HepG2 (cell line): ENCODE results near the gene RFXANK. TPM values are rescaled to one million over a fixed set of nuclear protein-coding genes. Genes with fewer than 3 reads are reported as not detected.

Experiments
- ATAD3A ChIP-seq: sonication (generic); formaldehyde crosslinking; IDR thresholded peaks from 2 replicates; pipeline ENCODE4 v1.4.0; 2020; ENCODE audit warnings: missing genetic modification reagents
- FOSL1 ChIP-seq: sonication (generic); formaldehyde crosslinking; IDR thresholded peaks from 2 replicates; pipeline ENCODE4 v1.9.0; 2021; ENCODE audit warnings: missing genetic modification reagents, borderline replicate concordance
- FOSL2 ChIP-seq: sonication (generic); formaldehyde crosslinking; IDR thresholded peaks from 2 replicates; pipeline ENCODE4 v1.4.0; 2020; ENCODE audit warnings: missing genetic modification reagents
- GLI4 ChIP-seq: sonication (generic); formaldehyde crosslinking; IDR thresholded peaks from 2 replicates; pipeline ENCODE4 v1.5.1; 2020; ENCODE audit warnings: missing genetic modification reagents, mild to moderate bottlenecking, moderate library complexity, borderline replicate concordance
- HDAC1 ChIP-seq: sonication (generic); formaldehyde crosslinking; IDR thresholded peaks from 2 replicates; pipeline ENCODE4 v1.5.1; 2020; ENCODE audit warnings: mild to moderate bottlenecking, missing genetic modification reagents
- KDM2A ChIP-seq: sonication (generic); formaldehyde crosslinking; IDR thresholded peaks from 2 replicates; pipeline ENCODE4 v1.4.0; 2020; ENCODE audit warnings: low read depth, missing genetic modification reagents, borderline replicate concordance
- MAX ChIP-seq: IDR thresholded peaks from 2 replicates; pipeline ENCODE4 v1.6.1; 2012; ENCODE audit warnings: inconsistent platforms
- NBN ChIP-seq: fragments of 450-650 bp; conservative IDR thresholded peaks from 2 replicates; pipeline ENCODE4 v1.6.1; 2017
- NFATC3 ChIP-seq: sonication (generic); formaldehyde crosslinking; IDR thresholded peaks from 2 replicates; pipeline ENCODE4 v1.5.1; 2020; ENCODE audit warnings: mild to moderate bottlenecking, missing genetic modification reagents
- PREB ChIP-seq: sonication (generic); formaldehyde crosslinking; IDR thresholded peaks from 2 replicates; pipeline ENCODE4 v1.4.0; 2020; ENCODE audit warnings: missing genetic modification reagents
- SALL1 ChIP-seq: sonication (generic); formaldehyde crosslinking; IDR thresholded peaks from 2 replicates; pipeline ENCODE4 v1.8.0; 2022; ENCODE audit warnings: mild to moderate bottlenecking, missing genetic modification reagents
- TARDBP ChIP-seq: sonication (generic); formaldehyde crosslinking; IDR thresholded peaks from 2 replicates; pipeline ENCODE4 v1.8.0; 2022; ENCODE audit warnings: mild to moderate bottlenecking, missing genetic modification reagents
- ZBTB38 ChIP-seq: sonication (generic); formaldehyde crosslinking; IDR thresholded peaks from 2 replicates; pipeline ENCODE4 v1.5.1; 2020; ENCODE audit warnings: mild to moderate bottlenecking, missing genetic modification reagents
- ZFX ChIP-seq: sonication (generic); formaldehyde crosslinking; IDR thresholded peaks from 2 replicates; pipeline ENCODE4 v1.4.0; 2020; ENCODE audit warnings: mild to moderate bottlenecking, low read depth, missing genetic modification reagents, moderate library complexity
- ZNF232 ChIP-seq: sonication (generic); formaldehyde crosslinking; IDR thresholded peaks from 2 replicates; pipeline ENCODE4 v1.4.0; 2020; ENCODE audit warnings: missing genetic modification reagents, borderline replicate concordance
- ZNF430 ChIP-seq: sonication (generic); formaldehyde crosslinking; IDR thresholded peaks from 2 replicates; pipeline ENCODE4 v1.9.0; 2021; ENCODE audit warnings: mild to moderate bottlenecking, missing genetic modification reagents
- ZNF670 ChIP-seq: sonication (generic); formaldehyde crosslinking; IDR thresholded peaks from 2 replicates; pipeline ENCODE4 v1.8.0; 2022; ENCODE audit warnings: mild to moderate bottlenecking, missing genetic modification reagents, borderline replicate concordance
- polyA plus RNA-seq, 8 experiments: library from polyadenylated mRNA; depleted of rRNA in 3 of 8; stranded (reverse) in 7 of 8; unstranded in 1 of 8; fragments of >200 nt; fragmentation: Illumina TruSeq in 4 of 8; extraction: Trizol in 4 of 8; gene quantifications; 2 replicates each; pipeline versions ENCODE4 v1.2.1 to v1.2.3, GENCODE V29; 2011 to 2016; ENCODE audit warnings: low read depth in 4 of 8, missing spikeins in 1 of 8, mixed read lengths in 1 of 8; ENCODE audit not compliant: insufficient read depth in 1 of 8
- total RNA-seq, 5 experiments: library from RNA; depleted of rRNA; stranded (reverse); fragments of >200 nt; fragmentation: Illumina TruSeq; extraction: Trizol; gene quantifications; 2 replicates each; pipeline ENCODE4 v1.2.3, GENCODE V29; 2016; ENCODE audit warnings: low read depth in 1 of 5
- TF ChIP-seq, protein P1 (sequence below): sonication (generic); formaldehyde crosslinking; IDR thresholded peaks from 2 replicates; pipeline ENCODE4 v1.4.0; 2020; ENCODE audit warnings: missing genetic modification reagents
- TF ChIP-seq, protein P2 (sequence below): IDR thresholded peaks from 2 replicates; pipeline ENCODE4 v1.6.1; 2016; ENCODE audit warnings: missing genetic modification reagents, missing compliant biosample characterization
- TF ChIP-seq, protein P3 (sequence below): conservative IDR thresholded peaks from 2 replicates; pipeline ENCODE4 v1.6.1; 2018; ENCODE audit warnings: missing genetic modification reagents
- TF ChIP-seq, protein P4 (sequence below): sonication (generic); formaldehyde crosslinking; IDR thresholded peaks from 2 replicates; pipeline ENCODE4 v1.4.0; 2020; ENCODE audit warnings: missing genetic modification reagents

Gene RFXANK
- total and polyA plus RNA-seq, 2 of the 13 experiments (the other 11 are each of a cell fraction or from before 2014, with no cell fraction given), result 49.9 to 80.7 TPM

DNA sequence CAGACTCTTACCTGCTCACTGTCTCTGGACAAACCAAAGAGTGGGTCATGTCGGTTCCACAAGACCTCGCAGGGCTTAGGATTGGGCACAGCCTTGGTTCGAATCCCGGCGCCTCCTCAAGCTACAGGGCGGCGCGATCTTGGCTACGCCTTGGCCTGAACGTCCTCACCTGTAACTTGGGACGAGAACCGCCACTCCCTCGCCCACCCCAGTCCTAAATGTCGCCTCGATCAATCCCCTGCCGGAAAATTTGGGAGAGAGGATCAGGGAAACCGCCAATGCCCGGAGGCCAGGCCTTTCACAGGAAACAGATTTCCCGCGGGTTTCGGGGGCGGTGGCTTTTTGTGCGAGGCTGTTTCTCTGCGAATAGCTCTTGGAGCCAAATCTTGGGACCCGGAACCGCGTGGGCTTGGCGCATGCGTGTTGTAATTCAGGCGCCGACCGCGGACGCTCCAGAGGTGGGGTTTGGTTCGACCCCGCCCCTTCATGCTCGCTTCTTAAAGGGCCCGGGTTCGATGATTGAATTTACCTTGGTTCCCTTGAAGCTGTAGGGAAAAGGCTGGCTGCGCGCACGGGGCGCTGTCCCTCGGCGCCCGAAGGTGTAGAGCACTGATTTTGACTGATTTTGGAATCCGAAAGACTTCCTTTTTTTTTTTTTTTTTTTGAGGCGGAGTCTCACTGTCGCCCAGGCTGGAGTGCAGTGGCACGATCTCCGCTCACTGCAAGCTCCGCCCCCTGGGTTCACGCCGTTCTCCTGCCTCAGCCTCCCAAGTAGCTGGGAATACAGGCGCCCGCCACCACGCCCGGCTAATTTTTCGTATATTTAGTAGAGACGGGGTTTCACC lies 11.2 kb downstream of the RFXANK start, which contains the start of gene NR2C2AP (continued):
- TF ChIP-seq TARDBP, result 0 out of 2 replicates have a peak, but pooled peaks have one; percentile 36
- TF ChIP-seq ZNF232 (CRISPR knock-in tag), result peak; percentile 19; the same call in 1 of the 2 replicates
- TF ChIP-seq, protein P1, sequence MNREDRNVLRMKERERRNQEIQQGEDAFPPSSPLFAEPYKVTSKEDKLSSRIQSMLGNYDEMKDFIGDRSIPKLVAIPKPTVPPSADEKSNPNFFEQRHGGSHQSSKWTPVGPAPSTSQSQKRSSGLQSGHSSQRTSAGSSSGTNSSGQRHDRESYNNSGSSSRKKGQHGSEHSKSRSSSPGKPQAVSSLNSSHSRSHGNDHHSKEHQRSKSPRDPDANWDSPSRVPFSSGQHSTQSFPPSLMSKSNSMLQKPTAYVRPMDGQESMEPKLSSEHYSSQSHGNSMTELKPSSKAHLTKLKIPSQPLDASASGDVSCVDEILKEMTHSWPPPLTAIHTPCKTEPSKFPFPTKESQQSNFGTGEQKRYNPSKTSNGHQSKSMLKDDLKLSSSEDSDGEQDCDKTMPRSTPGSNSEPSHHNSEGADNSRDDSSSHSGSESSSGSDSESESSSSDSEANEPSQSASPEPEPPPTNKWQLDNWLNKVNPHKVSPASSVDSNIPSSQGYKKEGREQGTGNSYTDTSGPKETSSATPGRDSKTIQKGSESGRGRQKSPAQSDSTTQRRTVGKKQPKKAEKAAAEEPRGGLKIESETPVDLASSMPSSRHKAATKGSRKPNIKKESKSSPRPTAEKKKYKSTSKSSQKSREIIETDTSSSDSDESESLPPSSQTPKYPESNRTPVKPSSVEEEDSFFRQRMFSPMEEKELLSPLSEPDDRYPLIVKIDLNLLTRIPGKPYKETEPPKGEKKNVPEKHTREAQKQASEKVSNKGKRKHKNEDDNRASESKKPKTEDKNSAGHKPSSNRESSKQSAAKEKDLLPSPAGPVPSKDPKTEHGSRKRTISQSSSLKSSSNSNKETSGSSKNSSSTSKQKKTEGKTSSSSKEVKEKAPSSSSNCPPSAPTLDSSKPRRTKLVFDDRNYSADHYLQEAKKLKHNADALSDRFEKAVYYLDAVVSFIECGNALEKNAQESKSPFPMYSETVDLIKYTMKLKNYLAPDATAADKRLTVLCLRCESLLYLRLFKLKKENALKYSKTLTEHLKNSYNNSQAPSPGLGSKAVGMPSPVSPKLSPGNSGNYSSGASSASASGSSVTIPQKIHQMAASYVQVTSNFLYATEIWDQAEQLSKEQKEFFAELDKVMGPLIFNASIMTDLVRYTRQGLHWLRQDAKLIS (CRISPR knock-in tag), result no peak
- TF ChIP-seq ZFX (CRISPR knock-in tag), result peak; percentile 52
- peak; percentile 92 for TF ChIP-seq KDM2A (CRISPR knock-in tag)
- TF ChIP-seq NBN, result no peak
- TF ChIP-seq, protein P2, sequence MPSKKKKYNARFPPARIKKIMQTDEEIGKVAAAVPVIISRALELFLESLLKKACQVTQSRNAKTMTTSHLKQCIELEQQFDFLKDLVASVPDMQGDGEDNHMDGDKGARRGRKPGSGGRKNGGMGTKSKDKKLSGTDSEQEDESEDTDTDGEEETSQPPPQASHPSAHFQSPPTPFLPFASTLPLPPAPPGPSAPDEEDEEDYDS (CRISPR knock-in tag), result peak; percentile 71
- peak; percentile 37; the same call in 1 of the 2 replicates for TF ChIP-seq SALL1 (CRISPR knock-in tag)
- TF ChIP-seq ZNF670 (CRISPR knock-in tag), result no peak
- no peak for TF ChIP-seq NFATC3 (CRISPR knock-in tag)
- TF ChIP-seq, protein P3, sequence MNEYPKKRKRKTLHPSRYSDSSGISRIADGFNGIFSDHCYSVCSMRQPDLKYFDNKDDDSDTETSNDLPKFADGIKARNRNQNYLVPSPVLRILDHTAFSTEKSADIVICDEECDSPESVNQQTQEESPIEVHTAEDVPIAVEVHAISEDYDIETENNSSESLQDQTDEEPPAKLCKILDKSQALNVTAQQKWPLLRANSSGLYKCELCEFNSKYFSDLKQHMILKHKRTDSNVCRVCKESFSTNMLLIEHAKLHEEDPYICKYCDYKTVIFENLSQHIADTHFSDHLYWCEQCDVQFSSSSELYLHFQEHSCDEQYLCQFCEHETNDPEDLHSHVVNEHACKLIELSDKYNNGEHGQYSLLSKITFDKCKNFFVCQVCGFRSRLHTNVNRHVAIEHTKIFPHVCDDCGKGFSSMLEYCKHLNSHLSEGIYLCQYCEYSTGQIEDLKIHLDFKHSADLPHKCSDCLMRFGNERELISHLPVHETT (CRISPR knock-in tag), result no peak
- no peak for TF ChIP-seq PREB
- TF ChIP-seq HDAC1, result peak; percentile 71
- no peak for TF ChIP-seq ATAD3A (CRISPR knock-in tag)
- TF ChIP-seq, protein P4, sequence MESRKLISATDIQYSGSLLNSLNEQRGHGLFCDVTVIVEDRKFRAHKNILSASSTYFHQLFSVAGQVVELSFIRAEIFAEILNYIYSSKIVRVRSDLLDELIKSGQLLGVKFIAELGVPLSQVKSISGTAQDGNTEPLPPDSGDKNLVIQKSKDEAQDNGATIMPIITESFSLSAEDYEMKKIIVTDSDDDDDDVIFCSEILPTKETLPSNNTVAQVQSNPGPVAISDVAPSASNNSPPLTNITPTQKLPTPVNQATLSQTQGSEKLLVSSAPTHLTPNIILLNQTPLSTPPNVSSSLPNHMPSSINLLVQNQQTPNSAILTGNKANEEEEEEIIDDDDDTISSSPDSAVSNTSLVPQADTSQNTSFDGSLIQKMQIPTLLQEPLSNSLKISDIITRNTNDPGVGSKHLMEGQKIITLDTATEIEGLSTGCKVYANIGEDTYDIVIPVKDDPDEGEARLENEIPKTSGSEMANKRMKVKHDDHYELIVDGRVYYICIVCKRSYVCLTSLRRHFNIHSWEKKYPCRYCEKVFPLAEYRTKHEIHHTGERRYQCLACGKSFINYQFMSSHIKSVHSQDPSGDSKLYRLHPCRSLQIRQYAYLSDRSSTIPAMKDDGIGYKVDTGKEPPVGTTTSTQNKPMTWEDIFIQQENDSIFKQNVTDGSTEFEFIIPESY, result no peak
- no peak for TF ChIP-seq GLI4
- TF ChIP-seq FOSL1 (CRISPR knock-in tag), result no peak
- peak; percentile 86 for TF ChIP-seq MAX
- 0 out of 2 replicates have a peak, but pooled peaks have one; percentile 15 for TF ChIP-seq ZNF430 (CRISPR knock-in tag)
- no peak for TF ChIP-seq FOSL2
- TF ChIP-seq ZBTB38 (CRISPR knock-in tag), result peak; percentile 44; the same call in 1 of the 2 replicates
